Endothelial cell (in vitro differentiated cells): Measurements from ENCODE around the gene ARMC9. TPM values are rescaled to one million over a fixed set of nuclear protein-coding genes. Genes with fewer than 3 reads are reported as not detected.
"Not testable (repeated sequence)": the region's sequence is repeated elsewhere in the genome, so short reads cannot be mapped to it uniquely, and the experiment has no call there.

Experiments used
- DNase-seq: peaks from one replicate; pipeline ENCODE4 v3.0.0; 2021; ENCODE audit warnings: low spot score
- H3K27ac Mint-ChIP-seq: one replicate; pipeline ENCODE4 v1.8.0; 2021; ENCODE audit warnings: mixed read lengths, inconsistent platforms; ENCODE audit not compliant: unreplicated experiment
- H3K27me3 Mint-ChIP-seq: one replicate; pipeline ENCODE4 v1.8.0; 2021; ENCODE audit warnings: mild to moderate bottlenecking, moderate library complexity, mixed read lengths, inconsistent platforms; ENCODE audit not compliant: unreplicated experiment
- H3K36me3 Mint-ChIP-seq: one replicate; pipeline ENCODE4 v1.8.0; 2021; ENCODE audit warnings: mild to moderate bottlenecking, low read depth, mixed read lengths, inconsistent platforms; ENCODE audit not compliant: unreplicated experiment
- H3K4me1 Mint-ChIP-seq: one replicate; pipeline ENCODE4 v1.8.0; 2021; ENCODE audit warnings: mild to moderate bottlenecking, mixed read lengths, inconsistent platforms; ENCODE audit not compliant: unreplicated experiment
- H3K4me3 Mint-ChIP-seq: one replicate; pipeline ENCODE4 v1.8.0; 2021; ENCODE audit warnings: mild to moderate bottlenecking, mixed read lengths, inconsistent platforms; ENCODE audit not compliant: unreplicated experiment
- H3K9me3 Mint-ChIP-seq: one replicate; pipeline ENCODE4 v1.8.0; 2021; ENCODE audit warnings: mixed read lengths, inconsistent platforms; ENCODE audit not compliant: unreplicated experiment
- CTCF ChIP-seq: fragments of 200-600 bp; sonication (generic); IDR thresholded peaks from one replicate; pipeline ENCODE4 v1.5.0; 2021; ENCODE audit warnings: antibody characterized with exemption; ENCODE audit not compliant: unreplicated experiment
- total RNA-seq: library from RNA; stranded (reverse); fragmentation: NEBNext Ultra II Directional; extraction: Animal tissue kit (Norgen Biotek cat#: 25700); gene quantifications from one replicate; pipeline ENCODE4 v1.2.1, GENCODE V29; 2021; ENCODE audit not compliant: unreplicated experiment

ARMC9 gene
- total RNA-seq, 1 donor from 2014 or later, result 18.3 TPM

- H3K4me3 Mint-ChIP-seq, DNase-seq, H3K9me3 Mint-ChIP-seq, H3K36me3 Mint-ChIP-seq, H3K4me1 Mint-ChIP-seq, H3K27ac Mint-ChIP-seq, H3K27me3 Mint-ChIP-seq: not testable (repeated sequence)
- peak; percentile 55 for TF ChIP-seq CTCF
Measured at GRCh38 chr2:231405601-231406367, 207.4 kb downstream of the ARMC9 start.

GRCh38 chr2:231407686-231408085, 209.3 kb downstream of the ARMC9 start:
- H3K27me3 Mint-ChIP-seq, H3K27ac Mint-ChIP-seq, H3K4me3 Mint-ChIP-seq, DNase-seq, H3K4me1 Mint-ChIP-seq, H3K9me3 Mint-ChIP-seq, H3K36me3 Mint-ChIP-seq: not testable (repeated sequence)

- H3K27ac Mint-ChIP-seq, DNase-seq, H3K4me1 Mint-ChIP-seq, H3K36me3 Mint-ChIP-seq, H3K4me3 Mint-ChIP-seq, H3K27me3 Mint-ChIP-seq, H3K9me3 Mint-ChIP-seq: not testable (repeated sequence)
Measured at GRCh38 chr2:231408304-231408703, 209.9 kb downstream of the ARMC9 start.

- DNase-seq, result no peak
- Mint-ChIP-seq H3K36me3 (peaks cover 6% of the 10 kb centered on the region), H3K4me3 (no peak overlapping the region), H3K4me1 (peaks cover 2% of the 10 kb centered on the region), H3K9me3 (no peaks in the 10 kb centered on the region), H3K27me3 (peaks cover 5% of the 10 kb centered on the region), H3K27ac (no peak overlapping the region)
- TF ChIP-seq CTCF, result no peak
Measured at GRCh38 chr2:231409776-231410175, 211.3 kb downstream of the ARMC9 start.

GRCh38 chr2:231410293-231411004, 212.0 kb downstream of the ARMC9 start:
- Mint-ChIP-seq H3K4me3 (no peak overlapping the region), H3K27me3 (peaks cover 5% of the 10 kb centered on the region), H3K27ac (no peak overlapping the region), H3K4me1 (peaks cover 2% of the 10 kb centered on the region), H3K9me3 (no peaks in the 10 kb centered on the region), H3K36me3 (peaks cover 6% of the 10 kb centered on the region)
- no peak for DNase-seq
- TF ChIP-seq CTCF, result peak; percentile 82

GRCh38 chr2:231411237-231411636, 212.8 kb downstream of the ARMC9 start:
- Mint-ChIP-seq H3K27ac (peak overlapping the region; percentile 71), H3K4me1 (peaks cover 2% of the 10 kb centered on the region), H3K9me3 (no peaks in the 10 kb centered on the region), H3K36me3 (peaks cover 6% of the 10 kb centered on the region), H3K27me3 (peaks cover 5% of the 10 kb centered on the region), H3K4me3 (peak overlapping the region; percentile 86)
- no peak for DNase-seq
- TF ChIP-seq CTCF, result no peak
